ENCODE measurements around the gene ECT2.

Gene ECT2

DNA sequence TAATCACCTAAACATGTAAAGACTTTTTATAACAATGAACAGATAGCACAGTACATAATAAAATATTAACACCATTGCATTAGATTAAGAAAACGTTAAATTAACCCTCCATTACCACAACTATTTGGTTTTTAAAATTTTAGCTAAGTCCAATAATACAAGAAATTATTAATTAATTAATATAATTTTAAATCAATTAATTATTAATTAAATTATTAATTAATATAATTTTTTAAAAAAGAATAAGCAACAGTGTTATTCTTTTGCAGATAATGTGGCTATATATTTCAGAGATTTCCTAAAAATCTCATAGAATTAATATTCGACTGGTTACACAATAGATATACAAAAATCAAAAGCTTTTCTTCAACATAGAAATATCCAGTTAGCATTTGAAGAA lies 82.5 kb downstream of the ECT2 start:
- DNase-seq (ENCODE audit: extremely low spot score): no peak
- ChIA-PET POLR2A (no interaction called here), CTCF (no interaction called here)
- TF ChIP-seq BHLHE40 (IDR thresholded peaks at IDR 0.05; ENCODE audit: borderline replicate concordance): no peak
- TF ChIP-seq L3MBTL2 (conservative IDR thresholded peaks at IDR 0.05): no peak
- no peak for TF ChIP-seq CTBP1 (IDR thresholded peaks at IDR 0.05; ENCODE audit: borderline replicate concordance)
- TF ChIP-seq TARDBP (IDR thresholded peaks at IDR 0.05): no peak
- TF ChIP-seq ZNF384 (IDR thresholded peaks at IDR 0.05): no peak
- no peak for TF ChIP-seq FOXM1 (IDR thresholded peaks at IDR 0.05; ENCODE audit: borderline replicate concordance)
- TF ChIP-seq FOXA1 (IDR thresholded peaks at IDR 0.05): no peak
- TF ChIP-seq SUZ12 (IDR thresholded peaks at IDR 0.05): no peak
- TF ChIP-seq NFRKB (IDR thresholded peaks at IDR 0.05): no peak
- TF ChIP-seq LEF1 (IDR thresholded peaks at IDR 0.05; ENCODE audit: borderline replicate concordance): no peak
- TF ChIP-seq, protein P1, sequence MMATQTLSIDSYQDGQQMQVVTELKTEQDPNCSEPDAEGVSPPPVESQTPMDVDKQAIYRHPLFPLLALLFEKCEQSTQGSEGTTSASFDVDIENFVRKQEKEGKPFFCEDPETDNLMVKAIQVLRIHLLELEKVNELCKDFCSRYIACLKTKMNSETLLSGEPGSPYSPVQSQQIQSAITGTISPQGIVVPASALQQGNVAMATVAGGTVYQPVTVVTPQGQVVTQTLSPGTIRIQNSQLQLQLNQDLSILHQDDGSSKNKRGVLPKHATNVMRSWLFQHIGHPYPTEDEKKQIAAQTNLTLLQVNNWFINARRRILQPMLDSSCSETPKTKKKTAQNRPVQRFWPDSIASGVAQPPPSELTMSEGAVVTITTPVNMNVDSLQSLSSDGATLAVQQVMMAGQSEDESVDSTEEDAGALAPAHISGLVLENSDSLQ (IDR thresholded peaks at IDR 0.05): no peak
- no peak for TF ChIP-seq SP1 (IDR thresholded peaks at IDR 0.05)
- no peak for TF ChIP-seq ELF4 (IDR thresholded peaks at IDR 0.05)
- no peak for TF ChIP-seq ARNT (IDR thresholded peaks at IDR 0.05)
- no peak for TF ChIP-seq FOXK2 (IDR thresholded peaks at IDR 0.05)
- TF ChIP-seq HDGF (IDR thresholded peaks at IDR 0.05; ENCODE audit: borderline replicate concordance): no peak

DNA sequence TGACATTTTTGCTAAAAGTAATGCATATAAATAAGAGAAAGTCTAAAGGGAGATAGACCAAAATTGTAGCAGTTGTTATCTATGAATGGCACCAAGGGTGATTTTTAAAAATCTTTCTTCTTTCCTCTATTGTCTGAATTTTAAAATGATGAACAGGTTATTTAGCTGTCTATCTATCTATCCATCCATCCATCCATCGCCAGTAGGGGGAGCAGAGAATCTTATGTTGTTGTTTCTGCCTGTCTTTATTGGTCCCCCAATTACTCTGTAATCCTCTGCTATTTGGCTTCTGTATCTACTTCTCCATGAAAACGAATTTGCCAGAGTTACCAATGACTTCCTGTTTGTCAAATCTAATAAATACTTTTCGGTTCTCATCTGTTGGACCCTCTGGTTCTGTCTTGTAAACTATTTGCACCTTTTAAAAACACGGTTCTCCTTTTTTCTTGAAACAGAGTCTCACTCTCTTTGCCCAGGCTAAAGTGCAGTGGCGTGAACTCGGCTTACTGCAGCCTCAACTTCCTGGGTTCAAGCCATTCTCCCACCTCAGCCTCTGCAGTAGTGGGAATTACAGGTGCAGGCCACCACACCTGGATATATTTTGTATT lies 86.0 kb downstream of the ECT2 start:
- ChIA-PET POLR2A (no interaction called here), CTCF (interaction anchor here (0.6 kb wide), 1 partner anchor 15 kb away, joined by 4 read pairs; no protein-coding TSS in a partner anchor)
- DNase-seq (ENCODE audit: extremely low spot score): peak; percentile 19
- TF ChIP-seq BHLHE40 (IDR thresholded peaks at IDR 0.05; ENCODE audit: borderline replicate concordance) (no peak), FOXA1 (IDR thresholded peaks at IDR 0.05) (no peak), SUZ12 (IDR thresholded peaks at IDR 0.05) (no peak), ARNT (IDR thresholded peaks at IDR 0.05) (no peak), FOXK2 (IDR thresholded peaks at IDR 0.05) (no peak), NFRKB (IDR thresholded peaks at IDR 0.05) (no peak), HDGF (IDR thresholded peaks at IDR 0.05; ENCODE audit: borderline replicate concordance) (no peak), LEF1 (IDR thresholded peaks at IDR 0.05; ENCODE audit: borderline replicate concordance) (no peak), SP1 (IDR thresholded peaks at IDR 0.05) (no peak), ZNF384 (IDR thresholded peaks at IDR 0.05) (no peak), FOXM1 (IDR thresholded peaks at IDR 0.05; ENCODE audit: borderline replicate concordance) (no peak), TARDBP (IDR thresholded peaks at IDR 0.05) (no peak), CTBP1 (IDR thresholded peaks at IDR 0.05; ENCODE audit: borderline replicate concordance) (no peak), ELF4 (IDR thresholded peaks at IDR 0.05) (no peak), L3MBTL2 (conservative IDR thresholded peaks at IDR 0.05) (no peak)
- TF ChIP-seq, protein P1 (IDR thresholded peaks at IDR 0.05): no peak

DNA sequence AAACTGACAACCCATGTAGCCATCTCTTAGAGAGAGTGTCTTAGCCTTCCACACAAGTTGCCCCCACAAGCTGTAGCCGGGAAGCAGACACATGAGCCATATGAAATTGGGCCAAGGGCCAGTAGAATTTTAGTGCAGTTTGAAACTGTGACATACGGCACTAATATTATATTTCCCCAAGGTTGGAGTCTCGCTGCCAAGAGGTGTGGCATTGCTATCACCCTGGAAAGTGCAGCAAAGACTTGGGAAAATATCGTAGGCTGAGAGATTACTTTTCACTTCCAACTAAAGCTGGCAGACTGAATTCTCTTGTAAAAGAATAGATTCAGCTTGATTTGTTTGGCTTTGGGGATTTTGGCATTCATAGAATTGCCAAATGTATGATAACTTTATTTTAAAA lies 89.2 kb downstream of the ECT2 start:
- CTCF ChIA-PET: no interaction called here
- POLR2A ChIA-PET: no interaction called here
- TF ChIP-seq ELF4 (IDR thresholded peaks at IDR 0.05) (no peak), L3MBTL2 (conservative IDR thresholded peaks at IDR 0.05) (no peak), BHLHE40 (IDR thresholded peaks at IDR 0.05; ENCODE audit: borderline replicate concordance) (no peak), ARNT (IDR thresholded peaks at IDR 0.05) (no peak), TARDBP (IDR thresholded peaks at IDR 0.05) (no peak), HDGF (IDR thresholded peaks at IDR 0.05; ENCODE audit: borderline replicate concordance) (no peak), FOXA1 (IDR thresholded peaks at IDR 0.05) (no peak), SUZ12 (IDR thresholded peaks at IDR 0.05) (no peak), ZNF384 (IDR thresholded peaks at IDR 0.05) (no peak), LEF1 (IDR thresholded peaks at IDR 0.05; ENCODE audit: borderline replicate concordance) (no peak), FOXK2 (IDR thresholded peaks at IDR 0.05) (no peak), NFRKB (IDR thresholded peaks at IDR 0.05) (no peak)
- TF ChIP-seq, protein P1 (IDR thresholded peaks at IDR 0.05): no peak
- DNase-seq (ENCODE audit: extremely low spot score): no peak

DNA sequence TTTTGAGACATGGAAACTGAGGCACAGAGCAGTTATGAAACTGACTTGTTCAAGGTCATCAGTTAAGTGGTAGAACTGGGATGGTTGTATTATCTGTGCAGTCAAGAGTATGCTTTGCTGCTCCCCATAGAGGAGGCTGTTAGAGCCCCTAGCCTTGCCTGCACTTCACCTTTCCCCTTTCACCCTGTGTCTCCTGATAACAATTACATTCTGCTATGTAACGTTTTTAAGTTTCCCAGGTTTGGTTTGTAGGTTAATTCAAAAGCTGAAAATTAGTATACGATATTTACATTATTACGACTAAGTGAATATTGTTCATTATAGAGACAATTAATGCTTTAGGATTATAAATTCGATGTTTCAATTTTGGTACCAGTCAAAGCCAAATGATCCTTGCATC lies 89.9 kb downstream of the ECT2 start:
- no peak for DNase-seq (ENCODE audit: extremely low spot score)
- CTCF ChIA-PET: no interaction called here
- TF ChIP-seq LEF1 (IDR thresholded peaks at IDR 0.05; ENCODE audit: borderline replicate concordance): no peak
- no peak for TF ChIP-seq ELF4 (IDR thresholded peaks at IDR 0.05)
- POLR2A ChIA-PET: no interaction called here

DNA sequence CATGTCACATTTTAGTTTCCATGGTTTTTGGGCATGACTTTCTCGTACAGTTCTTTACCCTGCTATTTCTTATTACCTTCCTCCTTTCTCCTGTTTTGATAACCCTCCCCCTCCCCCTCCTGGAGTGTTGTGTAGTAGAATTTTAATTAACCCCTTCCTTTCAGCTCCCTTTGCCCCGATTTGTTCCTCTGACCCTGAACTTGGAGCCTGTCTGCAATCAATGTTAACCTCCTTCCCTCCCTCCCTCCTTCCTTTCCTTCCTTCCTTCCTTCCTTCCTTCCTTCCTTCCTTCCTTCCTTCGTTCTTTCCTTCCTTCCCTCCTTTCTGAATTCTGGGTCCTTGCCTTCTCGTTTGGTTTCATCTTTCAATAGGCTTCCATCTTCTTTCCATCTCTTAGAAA lies 90.4 kb downstream of the ECT2 start:
- TF ChIP-seq FOXM1 (IDR thresholded peaks at IDR 0.05; ENCODE audit: borderline replicate concordance): no peak
- no peak for TF ChIP-seq TARDBP (IDR thresholded peaks at IDR 0.05)
- TF ChIP-seq, protein P1 (IDR thresholded peaks at IDR 0.05): no peak
- ChIA-PET CTCF (no interaction called here), POLR2A (no interaction called here)
- DNase-seq (ENCODE audit: extremely low spot score): no peak

DNA sequence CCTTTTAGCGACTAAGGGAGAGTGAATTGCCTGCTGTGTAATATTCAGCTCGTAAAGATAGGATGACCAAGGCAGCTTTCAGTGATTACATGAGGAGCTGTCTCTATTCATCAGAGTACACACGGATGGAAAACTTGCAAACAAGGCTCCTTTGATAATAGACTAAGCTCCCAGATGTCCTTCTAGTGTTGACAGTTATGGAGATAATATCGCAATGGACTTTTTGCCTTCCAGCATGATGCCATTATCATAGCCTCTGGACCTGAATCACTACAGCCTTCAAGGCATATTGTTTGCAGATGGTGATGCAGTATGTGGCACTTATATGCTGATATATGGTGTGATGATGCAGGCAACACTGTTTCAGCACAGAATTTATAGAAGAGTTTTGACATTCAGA lies 93.9 kb downstream of the ECT2 start:
- CTCF ChIA-PET: interaction anchor here (1.2 kb wide), 1 partner anchor 10 kb away, joined by 3 read pairs; no protein-coding TSS in a partner anchor
- POLR2A ChIA-PET: no interaction called here
- TF ChIP-seq, protein P1 (IDR thresholded peaks at IDR 0.05): peak; percentile 76
- peak; percentile 76 for TF ChIP-seq CTBP1 (IDR thresholded peaks at IDR 0.05; ENCODE audit: borderline replicate concordance)
- TF ChIP-seq ARNT (IDR thresholded peaks at IDR 0.05): no peak
- TF ChIP-seq SP1 (IDR thresholded peaks at IDR 0.05): no peak
- peak; percentile 43 for DNase-seq (ENCODE audit: extremely low spot score)

Data from HEK293T (cell line).